PC-3 (cell line): Measurements from ENCODE around the gene PRDM1. TPM values are rescaled to one million over a fixed set of nuclear protein-coding genes. Genes with fewer than 3 reads are reported as not detected.

Experiments
- ATAC-seq: fragments of 200-7000 bp; cut with Tn5 transposase; 2 replicates; pipeline ENCODE4 v1.9.1; 2020; ENCODE audit warnings: mild to moderate bottlenecking, moderate library complexity
- BruUV-seq: library from RNA; stranded (reverse); fragments of 400-500 nt; replicated peaks from 2 replicates; lab custom pipeline; 2021; lab: Mats Ljungman, UMichigan
- CTCF ChIA-PET: fragments of 300-600 bp; sonication (Branson Sonifier 250); formaldehyde crosslinking; loops from one replicate; lab custom pipeline; 2022; ENCODE audit warnings: antibody characterized with exemption; lab: Charles Lee
- POLR2A ChIA-PET: fragments of 300-600 bp; sonication (Branson Sonifier 250); formaldehyde crosslinking; loops from one replicate; lab custom pipeline; 2022; ENCODE audit warnings: antibody characterized with exemption; ENCODE audit not compliant: unreplicated experiment; lab: Charles Lee
- DNase-seq: peaks from one replicate; pipeline ENCODE4 v3.0.0-alpha.2; 2015
- H2AFZ ChIP-seq: fragments of 300-600 bp; sonication (generic); 2 replicates; pipeline ENCODE4 v1.6.0; 2016; ENCODE audit warnings: antibody characterized with exemption, low read length
- H3F3A ChIP-seq: fragments of 300-600 bp; sonication (generic); one replicate; pipeline ENCODE4 v1.6.0; 2017; ENCODE audit warnings: antibody characterized with exemption, low read length, control low read depth, mild to moderate bottlenecking; ENCODE audit not compliant: unreplicated experiment
- H3K27ac ChIP-seq: fragments of 300-600 bp; sonication (generic); 2 replicates; pipeline ENCODE4 v1.5.1; 2016; ENCODE audit warnings: mild to moderate bottlenecking, low read length
- H3K27me3 ChIP-seq: fragments of 300-600 bp; sonication (generic); 2 replicates; pipeline ENCODE4 v1.6.1; 2016; ENCODE audit warnings: low read length, mixed read lengths
- H3K36me3 ChIP-seq: fragments of 300-600 bp; sonication (generic); 2 replicates; pipeline ENCODE4 v1.6.1; 2016; ENCODE audit warnings: low read depth, mixed run types, low read length, mixed read lengths
- H3K4me1 ChIP-seq: fragments of 300-600 bp; sonication (generic); 2 replicates; pipeline ENCODE4 v1.5.1; 2016; ENCODE audit warnings: low read length; ENCODE audit not compliant: insufficient read depth
- H3K4me2 ChIP-seq: fragments of 300-600 bp; sonication (generic); 2 replicates; pipeline ENCODE4 v1.6.0; 2016; ENCODE audit warnings: low read length
- H3K4me3 ChIP-seq: fragments of 300-600 bp; sonication (generic); 2 replicates; pipeline ENCODE4 v1.5.1; 2016; ENCODE audit warnings: mild to moderate bottlenecking, low read length, mixed read lengths
- H3K79me2 ChIP-seq: fragments of 300-600 bp; sonication (generic); 2 replicates; pipeline ENCODE4 v1.6.1; 2017; ENCODE audit warnings: low read length, mixed read lengths
- H3K9ac ChIP-seq: fragments of 300-600 bp; sonication (generic); 2 replicates; pipeline ENCODE4 v1.6.0; 2016; ENCODE audit warnings: mild to moderate bottlenecking, low read length
- H3K9me2 ChIP-seq: fragments of 300-600 bp; sonication (generic); replicated peaks from 2 replicates; pipeline ENCODE4 v1.6.1; 2016; ENCODE audit warnings: mixed run types, low read length, mixed read lengths
- H3K9me3 ChIP-seq: fragments of 300-600 bp; sonication (generic); 2 replicates; pipeline ENCODE4 v1.6.1; 2016; ENCODE audit warnings: low read length, mixed read lengths
- H4K20me1 ChIP-seq: fragments of 300-600 bp; sonication (generic); 2 replicates; pipeline ENCODE4 v1.6.1; 2016; ENCODE audit warnings: low read length, mixed read lengths
- EZH2 ChIP-seq: fragments of 300-600 bp; sonication (generic); IDR thresholded peaks from one replicate; pipeline ENCODE4 v1.6.1; 2017; ENCODE audit warnings: antibody characterized with exemption, mild to moderate bottlenecking, low read length; ENCODE audit not compliant: unreplicated experiment
- EZH2phosphoT487 ChIP-seq: fragments of 300-600 bp; sonication (generic); IDR thresholded peaks from 2 replicates; pipeline ENCODE4 v1.6.1; 2018; ENCODE audit warnings: mild to moderate bottlenecking, antibody characterized with exemption, low read length, borderline replicate concordance
- intact Hi-C: fragments of 100-400 bp; cut with micrococcal nuclease; formaldehyde crosslinking; loops from 2 replicates; pipeline ENCODE4 v1.9.0; 2023
- total RNA-seq: library from RNA; depleted of rRNA; stranded (reverse); fragments of >200 nt; gene quantifications from 2 replicates; pipeline ENCODE4 v1.2.3, GENCODE V29; 2014
- TF ChIP-seq, protein P1 (sequence below): fragments of 300-600 bp; sonication (generic); conservative IDR thresholded peaks from 2 replicates; pipeline ENCODE4 v1.5.1; 2017; ENCODE audit warnings: antibody characterized with exemption, low read depth, mild to moderate bottlenecking, low read length

PRDM1 gene
- total RNA-seq, 1 experiment from 2014 or later: 2.0 TPM

DNA sequence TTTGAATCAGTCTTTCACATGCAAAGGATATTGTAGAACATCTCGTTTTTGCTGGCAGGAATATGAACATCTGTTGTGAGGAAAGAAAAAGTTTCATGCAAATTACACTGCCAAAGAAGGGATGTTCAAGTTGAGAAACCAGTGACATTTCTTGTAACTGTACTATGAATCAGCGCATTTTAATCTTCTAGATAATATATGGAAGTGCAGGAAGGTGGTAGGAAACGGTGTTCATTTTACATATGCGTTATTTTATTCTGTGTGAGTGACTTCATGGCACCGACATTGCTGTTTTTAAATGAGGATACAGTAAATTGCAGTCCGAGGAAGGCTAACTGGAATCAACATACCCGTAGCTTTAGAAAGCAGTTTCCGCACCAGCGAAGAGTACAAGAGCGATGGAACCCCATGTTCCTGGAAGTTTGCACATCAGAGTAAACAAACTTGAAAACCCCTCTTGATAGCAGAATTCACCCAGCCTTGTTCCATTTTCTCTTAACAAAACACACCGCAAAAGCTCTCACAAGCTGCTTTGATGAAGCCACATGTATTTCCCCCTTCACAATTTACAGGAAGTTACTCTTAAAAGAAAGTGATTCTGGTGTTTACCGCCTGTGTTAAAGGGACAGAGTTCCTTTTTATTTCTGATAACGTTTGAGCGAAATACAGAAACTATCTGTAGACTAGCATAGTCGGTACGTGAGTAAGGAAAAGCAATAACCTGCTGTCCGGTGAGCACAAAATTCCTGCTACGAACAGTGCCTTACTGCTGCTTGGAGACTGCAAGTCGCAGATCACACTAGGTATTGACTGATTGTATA is 11.5 kb downstream of the PRDM1 start:
- peak overlapping the region; percentile 78 for H3K4me3 ChIP-seq
- ChIA-PET POLR2A (no interaction called here), CTCF (no interaction called here)
- H3K27me3 ChIP-seq: no peaks in the 10 kb centered on the region
- no peaks in the 10 kb centered on the region for H3K9me2 ChIP-seq
- no peaks in the 10 kb centered on the region for H3K9me3 ChIP-seq
- no peaks in the 10 kb centered on the region for H3K36me3 ChIP-seq
- peak overlapping the region; percentile 76 for H2AFZ ChIP-seq
- peak; percentile 23 for DNase-seq
- 0 out of 2 replicates have a peak, but pooled peaks cover 4% of the 10 kb centered on the region for H3K79me2 ChIP-seq
- no peaks in the 10 kb centered on the region for H3F3A ChIP-seq
- peak overlapping the region; percentile 51 for H3K27ac ChIP-seq
- H3K4me2 ChIP-seq: peak overlapping the region; percentile 87
- intact Hi-C loops: loop anchor here (2.0 kb wide), 1 partner anchor 125 kb away; no protein-coding TSS in a partner anchor
- peaks cover 30% of the 10 kb centered on the region for H3K4me1 ChIP-seq
- ATAC-seq: peak; percentile 32
- TF ChIP-seq EZH2 (no peak), EZH2phosphoT487 (no peak)
- TF ChIP-seq, protein P1, sequence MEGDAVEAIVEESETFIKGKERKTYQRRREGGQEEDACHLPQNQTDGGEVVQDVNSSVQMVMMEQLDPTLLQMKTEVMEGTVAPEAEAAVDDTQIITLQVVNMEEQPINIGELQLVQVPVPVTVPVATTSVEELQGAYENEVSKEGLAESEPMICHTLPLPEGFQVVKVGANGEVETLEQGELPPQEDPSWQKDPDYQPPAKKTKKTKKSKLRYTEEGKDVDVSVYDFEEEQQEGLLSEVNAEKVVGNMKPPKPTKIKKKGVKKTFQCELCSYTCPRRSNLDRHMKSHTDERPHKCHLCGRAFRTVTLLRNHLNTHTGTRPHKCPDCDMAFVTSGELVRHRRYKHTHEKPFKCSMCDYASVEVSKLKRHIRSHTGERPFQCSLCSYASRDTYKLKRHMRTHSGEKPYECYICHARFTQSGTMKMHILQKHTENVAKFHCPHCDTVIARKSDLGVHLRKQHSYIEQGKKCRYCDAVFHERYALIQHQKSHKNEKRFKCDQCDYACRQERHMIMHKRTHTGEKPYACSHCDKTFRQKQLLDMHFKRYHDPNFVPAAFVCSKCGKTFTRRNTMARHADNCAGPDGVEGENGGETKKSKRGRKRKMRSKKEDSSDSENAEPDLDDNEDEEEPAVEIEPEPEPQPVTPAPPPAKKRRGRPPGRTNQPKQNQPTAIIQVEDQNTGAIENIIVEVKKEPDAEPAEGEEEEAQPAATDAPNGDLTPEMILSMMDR: no peak
- H4K20me1 ChIP-seq: no peaks in the 10 kb centered on the region
- H3K9ac ChIP-seq: peak overlapping the region; percentile 47
- no TSS peak for BruUV-seq

DNA sequence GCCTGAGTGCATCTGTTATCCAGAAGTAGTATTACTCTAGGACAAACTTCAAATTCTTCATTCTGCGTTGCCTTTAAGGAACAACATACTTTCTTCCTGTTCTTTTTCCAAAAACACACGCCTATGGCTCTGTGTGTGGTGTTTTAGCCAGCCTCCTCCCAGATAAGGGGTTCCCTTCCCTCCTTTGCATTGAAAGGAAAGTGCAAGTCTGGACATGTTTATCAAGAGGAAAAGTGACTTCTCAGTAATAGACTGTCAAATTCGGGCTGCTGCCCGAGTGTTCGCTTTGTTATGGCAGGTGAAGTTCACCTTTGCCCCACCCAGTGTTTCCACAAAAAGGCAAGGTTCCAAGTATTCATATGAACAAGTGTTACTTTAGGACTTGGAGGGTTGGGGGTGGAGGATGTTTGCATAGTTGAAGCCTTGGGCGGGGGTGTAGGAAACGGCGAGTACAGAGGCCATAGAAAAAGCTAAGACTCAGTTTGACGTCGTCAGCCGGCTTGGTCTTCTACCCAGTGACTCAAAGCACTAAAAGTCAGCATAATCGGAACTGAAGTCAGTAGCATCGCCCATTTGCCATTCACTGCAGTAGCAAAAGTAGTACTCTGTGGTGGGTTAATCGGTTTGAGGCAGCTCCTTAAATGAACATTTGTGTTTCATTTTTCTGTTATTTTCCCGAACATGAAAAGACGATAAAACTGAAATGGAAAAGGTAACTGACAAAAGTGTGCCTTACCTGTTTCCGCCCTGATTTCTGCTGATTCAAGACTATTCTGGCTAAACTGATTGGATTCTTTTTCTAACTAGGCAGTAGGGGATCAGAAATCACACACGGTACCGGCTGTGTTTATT is 12.5 kb downstream of the PRDM1 start:
- no peak for TF ChIP-seq EZH2
- TF ChIP-seq EZH2phosphoT487: no peak
- TF ChIP-seq, protein P1: no peak
- Histone ChIP-seq H2AFZ (peak overlapping the region; percentile 76), H3K79me2 (0 out of 2 replicates have a peak, but pooled peaks cover 4% of the 10 kb centered on the region), H3K27me3 (no peaks in the 10 kb centered on the region), H3K9me2 (no peaks in the 10 kb centered on the region), H3K9ac (peak overlapping the region; percentile 50), H3K27ac (peak overlapping the region; percentile 63), H4K20me1 (no peaks in the 10 kb centered on the region), H3F3A (no peaks in the 10 kb centered on the region), H3K36me3 (no peaks in the 10 kb centered on the region), H3K4me2 (peak overlapping the region; percentile 87), H3K4me1 (peaks cover 36% of the 10 kb centered on the region), H3K4me3 (peak overlapping the region; percentile 78), H3K9me3 (no peaks in the 10 kb centered on the region)
- ChIA-PET POLR2A (no interaction called here), CTCF (no interaction called here)
- intact Hi-C loops: loop anchor here (2.0 kb wide), 1 partner anchor 124 kb away; no protein-coding TSS in a partner anchor
- DNase-seq (peak; percentile 78), ATAC-seq (peak; percentile 76)
- no TSS peak for BruUV-seq
